RWPE2 (cell line): Measurements from ENCODE around the gene TCF23.

Experiments
- ATAC-seq: fragments of 200-7000 bp; cut with Tn5 transposase; 3 replicates; pipeline ENCODE4 v1.9.1; 2021; ENCODE audit warnings: low read depth
- DNase-seq: peaks from one replicate; pipeline ENCODE4 v3.0.0-alpha.2; 2020; ENCODE audit warnings: low spot score
- H3K27ac ChIP-seq: fragments of 450-650 bp; 2 replicates; pipeline ENCODE4 v1.5.1; 2017; ENCODE audit warnings: mild to moderate bottlenecking; ENCODE audit not compliant: poor library complexity, severe bottlenecking
- H3K27me3 ChIP-seq: fragments of 250-450 bp; sonication (Bioruptor Pico); 2 replicates; pipeline ENCODE4 v1.5.1; 2021; ENCODE audit warnings: mild to moderate bottlenecking, moderate library complexity; ENCODE audit not compliant: insufficient read depth, poor library complexity, severe bottlenecking
- H3K36me3 ChIP-seq: fragments of 250-450 bp; sonication (Bioruptor Pico); 2 replicates; pipeline ENCODE4 v1.5.1; 2020; ENCODE audit warnings: low read depth, mild to moderate bottlenecking, moderate library complexity
- H3K4me1 ChIP-seq: fragments of 250-450 bp; sonication (Bioruptor Pico); 2 replicates; pipeline ENCODE4 v1.5.1; 2021; ENCODE audit warnings: mild to moderate bottlenecking, moderate library complexity; ENCODE audit not compliant: insufficient read depth, poor library complexity, severe bottlenecking
- H3K4me3 ChIP-seq: fragments of 250-450 bp; sonication (Bioruptor Pico); 2 replicates; pipeline ENCODE4 v1.5.1; 2021; ENCODE audit warnings: mild to moderate bottlenecking, moderate library complexity; ENCODE audit not compliant: severe bottlenecking
- H3K9me3 ChIP-seq: fragments of 250-450 bp; sonication (Bioruptor Pico); 2 replicates; pipeline ENCODE4 v1.5.1; 2021; ENCODE audit warnings: mild to moderate bottlenecking, moderate library complexity; ENCODE audit not compliant: severe bottlenecking
- TF ChIP-seq, protein P1 (sequence below): fragments of 450-650 bp; IDR thresholded peaks from one replicate; pipeline ENCODE4 v1.5.1; 2017; ENCODE audit warnings: mild to moderate bottlenecking, moderate library complexity; ENCODE audit not compliant: poor library complexity, severe bottlenecking

The TCF23 gene

GRCh38 chr2:27204566-27204965 is 55.8 kb downstream of the TCF23 start:
- H3K9me3 ChIP-seq = no peaks in the 10 kb centered on the region
- H3K27me3 ChIP-seq = no peaks in the 10 kb centered on the region
- ATAC-seq = no peak
- TF ChIP-seq, protein P1, sequence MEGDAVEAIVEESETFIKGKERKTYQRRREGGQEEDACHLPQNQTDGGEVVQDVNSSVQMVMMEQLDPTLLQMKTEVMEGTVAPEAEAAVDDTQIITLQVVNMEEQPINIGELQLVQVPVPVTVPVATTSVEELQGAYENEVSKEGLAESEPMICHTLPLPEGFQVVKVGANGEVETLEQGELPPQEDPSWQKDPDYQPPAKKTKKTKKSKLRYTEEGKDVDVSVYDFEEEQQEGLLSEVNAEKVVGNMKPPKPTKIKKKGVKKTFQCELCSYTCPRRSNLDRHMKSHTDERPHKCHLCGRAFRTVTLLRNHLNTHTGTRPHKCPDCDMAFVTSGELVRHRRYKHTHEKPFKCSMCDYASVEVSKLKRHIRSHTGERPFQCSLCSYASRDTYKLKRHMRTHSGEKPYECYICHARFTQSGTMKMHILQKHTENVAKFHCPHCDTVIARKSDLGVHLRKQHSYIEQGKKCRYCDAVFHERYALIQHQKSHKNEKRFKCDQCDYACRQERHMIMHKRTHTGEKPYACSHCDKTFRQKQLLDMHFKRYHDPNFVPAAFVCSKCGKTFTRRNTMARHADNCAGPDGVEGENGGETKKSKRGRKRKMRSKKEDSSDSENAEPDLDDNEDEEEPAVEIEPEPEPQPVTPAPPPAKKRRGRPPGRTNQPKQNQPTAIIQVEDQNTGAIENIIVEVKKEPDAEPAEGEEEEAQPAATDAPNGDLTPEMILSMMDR = no peak
- no peak overlapping the region for H3K4me3 ChIP-seq
- H3K27ac ChIP-seq = no peak overlapping the region
- H3K36me3 ChIP-seq = peaks cover 26% of the 10 kb centered on the region
- no peak for DNase-seq
- no peaks in the 10 kb centered on the region for H3K4me1 ChIP-seq

DNA sequence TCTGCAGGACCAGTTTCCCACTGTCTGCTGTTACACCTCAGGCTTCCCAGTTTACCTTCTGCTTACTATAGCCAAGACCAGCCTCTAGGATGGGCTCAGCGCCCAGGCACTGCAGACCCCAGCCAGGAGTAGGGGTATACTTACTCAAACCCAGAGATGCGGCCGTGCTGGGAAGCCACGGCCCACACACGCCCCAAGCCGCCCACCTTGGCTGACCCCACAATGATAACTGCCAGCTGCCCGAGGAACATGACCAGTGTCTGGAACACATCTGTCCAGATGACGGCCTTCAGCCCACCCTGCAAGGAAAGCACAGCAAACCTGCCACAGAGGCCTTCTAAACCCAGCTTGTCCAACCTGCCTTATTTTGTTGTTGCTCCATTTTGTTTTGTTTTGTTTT is 56.4 kb downstream of the TCF23 start:
- Histone ChIP-seq H3K4me1 (no peaks in the 10 kb centered on the region), H3K36me3 (peaks cover 30% of the 10 kb centered on the region), H3K27me3 (no peaks in the 10 kb centered on the region), H3K4me3 (no peak overlapping the region), H3K27ac (no peak overlapping the region), H3K9me3 (no peaks in the 10 kb centered on the region)
- TF ChIP-seq, protein P1 = no peak
- no peak for DNase-seq
- ATAC-seq = no peak

DNA sequence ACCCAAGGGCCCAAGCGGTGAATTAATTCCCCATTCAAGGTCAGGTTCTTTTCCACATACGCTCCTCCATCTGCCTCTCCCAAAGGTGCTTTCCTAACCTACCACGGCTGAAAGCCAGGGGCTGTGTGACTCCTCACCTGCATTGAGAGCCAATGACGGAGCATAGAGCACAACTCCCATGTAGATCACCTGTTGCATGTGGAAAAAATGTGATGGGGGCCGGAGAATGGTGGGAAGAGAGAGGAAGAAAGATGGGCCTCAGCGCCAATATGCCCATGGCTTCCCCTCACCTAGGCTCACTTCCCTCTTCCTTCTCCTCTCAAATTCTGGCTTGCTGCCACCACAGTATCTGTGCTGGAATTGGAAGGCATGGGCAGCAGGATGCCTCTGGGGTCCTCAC is 57.5 kb downstream of the TCF23 start:
- no peak for ATAC-seq
- H3K27me3 ChIP-seq = no peaks in the 10 kb centered on the region
- no peak for DNase-seq
- TF ChIP-seq, protein P1 = no peak
- peaks cover 30% of the 10 kb centered on the region for H3K36me3 ChIP-seq
- no peak overlapping the region for H3K4me3 ChIP-seq
- H3K4me1 ChIP-seq = no peaks in the 10 kb centered on the region
- H3K27ac ChIP-seq = no peak overlapping the region
- H3K9me3 ChIP-seq = no peaks in the 10 kb centered on the region
